ENCODE data around the gene ADGRD2. TPM values are rescaled to one million over a fixed set of nuclear protein-coding genes. Genes with fewer than 3 reads are reported as not detected.

The ADGRD2 gene
- total RNA-seq, 1 experiment from 2014 or later, result 1.5 TPM

GRCh38 chr9:124454296-124454695 lies 4.0 kb downstream of the ADGRD2 start:
- no peak overlapping the region for H3K14ac ChIP-seq (ENCODE audit: insufficient read depth, low read length)
- no peak overlapping the region for H3K18ac ChIP-seq (ENCODE audit: insufficient read length, low read depth, low read length)
- no peaks in the 10 kb centered on the region for H3K9me3 Mint-ChIP-seq
- no peaks in the 10 kb centered on the region for H3K79me1 ChIP-seq (ENCODE audit: insufficient read depth, low read depth, low read length, poor library complexity, severe bottlenecking)
- H2BK5ac ChIP-seq (ENCODE audit: insufficient read length, low read length), result no peak overlapping the region
- peaks cover 5% of the 10 kb centered on the region for H3K23me2 ChIP-seq (ENCODE audit: insufficient read length, low read depth, low read length, poor library complexity, severe bottlenecking)
- no peak for DNase-seq
- no peak overlapping the region for H4K91ac ChIP-seq (ENCODE audit: insufficient read length, low read depth, low read length)
- H3K4me2 ChIP-seq (ENCODE audit: insufficient read depth, insufficient read length, low read length), result no peak overlapping the region
- H3K4me3 Mint-ChIP-seq, result peak overlapping the region in 1 of 2 experiments; percentile 35; a peak in 1 of 5 replicates
- no peak overlapping the region for H4K8ac ChIP-seq (replicated peaks; ENCODE audit: insufficient read length, low read depth, low read length)
- no peak overlapping the region for H4K5ac ChIP-seq (ENCODE audit: insufficient read length, low read depth, low read length)
- no peaks in the 10 kb centered on the region for H3K9me3 ChIP-seq (ENCODE audit: control insufficient read depth, low read depth, low read length)
- H2AFZ ChIP-seq (ENCODE audit: low read length), result no peak overlapping the region
- H2BK20ac ChIP-seq (ENCODE audit: low read depth, low read length, poor library complexity, severe bottlenecking), result no peak overlapping the region
- H2BK15ac ChIP-seq (ENCODE audit: low read depth, low read length), result no peak overlapping the region
- no peak overlapping the region for H2BK12ac ChIP-seq (ENCODE audit: insufficient read length, low read depth, low read length)
- no peak for TF ChIP-seq CTCF (conservative IDR thresholded peaks at IDR 0.05)
- H3K27ac Mint-ChIP-seq, result no peak overlapping the region
- no peak overlapping the region for H3K23ac ChIP-seq (ENCODE audit: insufficient read length, low read depth, low read length)
- H2BK120ac ChIP-seq (ENCODE audit: low read depth, low read length, poor library complexity, severe bottlenecking), result no peak overlapping the region
- peaks cover 2% of the 10 kb centered on the region for H4K20me1 ChIP-seq (ENCODE audit: control insufficient read depth, insufficient read depth, insufficient read length)
- H2AK5ac ChIP-seq (ENCODE audit: insufficient read length, low read length), result no peak overlapping the region
- no CpG with 5 or more reads among the region's 9 CpGs for WGBS (ENCODE audit: extremely low coverage, insufficient read length, low lambda C conversion rate)
- H3K9ac ChIP-seq (ENCODE audit: extremely low read depth, insufficient read length, low read length), result no peak overlapping the region
- peaks cover 12% of the 10 kb centered on the region for H3K27me3 ChIP-seq (ENCODE audit: insufficient read depth, low read length)
- no peak overlapping the region for H3K4ac ChIP-seq (ENCODE audit: low read depth, low read length)
- peaks cover 35% of the 10 kb centered on the region for H3K27me3 Mint-ChIP-seq (ENCODE audit: low read depth)
- H3T11ph ChIP-seq (ENCODE audit: low read length), result no peak overlapping the region
- H3K36me3 Mint-ChIP-seq (ENCODE audit: insufficient read depth in 1 of 3, low read depth in 3 of 3), result no peaks in the 10 kb centered on the region
- no peaks in the 10 kb centered on the region; the same call in 1 of the 2 replicates for H3K4me1 ChIP-seq (ENCODE audit: insufficient read depth, low read length)
- peaks cover 17 to 28% of the 10 kb centered on the region in 2 experiments for H3K4me1 Mint-ChIP-seq
- H3K27ac ChIP-seq (ENCODE audit: insufficient read length, low read depth, low read length), result no peak overlapping the region
- H3K56ac ChIP-seq (ENCODE audit: insufficient read length, low read depth, low read length), result no peak overlapping the region
- no peaks in the 10 kb centered on the region for H3K79me2 ChIP-seq (ENCODE audit: insufficient read depth, low read length)

Measured in H9 (cell line).